Neural cell (in vitro differentiated cells): ENCODE data around the gene CCT8L2.
"Not testable (repeated sequence)": the region's sequence is repeated elsewhere in the genome, so short reads cannot be mapped to it uniquely, and the experiment has no call there.

ENCODE experiments used
- EP300 ChIP-seq: fragments of 450-650 bp; conservative IDR thresholded peaks from 2 replicates; pipeline ENCODE4 v1.6.1; 2014; ENCODE audit warnings: antibody characterized with exemption, mild to moderate bottlenecking, moderate library complexity; ENCODE audit not compliant: poor library complexity, severe bottlenecking
- TF ChIP-seq, protein P1 (sequence below): fragments of 450-650 bp; IDR thresholded peaks from 2 replicates; pipeline ENCODE4 v1.5.1; 2014; ENCODE audit warnings: antibody characterized with exemption, mild to moderate bottlenecking, moderate library complexity; ENCODE audit not compliant: poor library complexity, severe bottlenecking

DNA sequence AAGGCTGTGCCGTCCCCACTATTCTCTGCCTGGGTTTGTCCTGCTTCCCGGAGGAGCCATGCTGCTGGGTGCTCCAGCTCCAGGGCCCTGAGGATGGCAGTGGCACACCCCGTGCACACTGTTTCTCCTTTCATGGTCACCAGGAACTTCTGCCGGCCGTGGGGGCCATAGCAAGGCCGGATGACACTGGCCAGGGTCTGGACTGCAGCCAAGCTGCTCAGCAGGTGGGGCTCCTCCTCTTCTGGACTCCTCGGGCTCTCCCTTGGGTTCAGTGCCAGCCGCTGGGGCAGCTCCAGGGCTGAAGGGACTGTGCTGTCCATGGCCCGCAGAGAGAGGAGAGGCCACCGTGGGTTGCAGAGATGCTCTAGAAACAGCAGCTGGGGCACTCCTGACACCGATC is 379 bp downstream of the CCT8L2 start:
- TF ChIP-seq, protein P1, sequence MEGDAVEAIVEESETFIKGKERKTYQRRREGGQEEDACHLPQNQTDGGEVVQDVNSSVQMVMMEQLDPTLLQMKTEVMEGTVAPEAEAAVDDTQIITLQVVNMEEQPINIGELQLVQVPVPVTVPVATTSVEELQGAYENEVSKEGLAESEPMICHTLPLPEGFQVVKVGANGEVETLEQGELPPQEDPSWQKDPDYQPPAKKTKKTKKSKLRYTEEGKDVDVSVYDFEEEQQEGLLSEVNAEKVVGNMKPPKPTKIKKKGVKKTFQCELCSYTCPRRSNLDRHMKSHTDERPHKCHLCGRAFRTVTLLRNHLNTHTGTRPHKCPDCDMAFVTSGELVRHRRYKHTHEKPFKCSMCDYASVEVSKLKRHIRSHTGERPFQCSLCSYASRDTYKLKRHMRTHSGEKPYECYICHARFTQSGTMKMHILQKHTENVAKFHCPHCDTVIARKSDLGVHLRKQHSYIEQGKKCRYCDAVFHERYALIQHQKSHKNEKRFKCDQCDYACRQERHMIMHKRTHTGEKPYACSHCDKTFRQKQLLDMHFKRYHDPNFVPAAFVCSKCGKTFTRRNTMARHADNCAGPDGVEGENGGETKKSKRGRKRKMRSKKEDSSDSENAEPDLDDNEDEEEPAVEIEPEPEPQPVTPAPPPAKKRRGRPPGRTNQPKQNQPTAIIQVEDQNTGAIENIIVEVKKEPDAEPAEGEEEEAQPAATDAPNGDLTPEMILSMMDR, result not testable (repeated sequence)
- TF ChIP-seq EP300, result not testable (repeated sequence)
